Retina (tissue), 1 donor: ENCODE data around the gene GLT6D1.
"Not testable (repeated sequence)": the region's sequence is repeated elsewhere in the genome, so short reads cannot be mapped to it uniquely, and the experiment has no call there.

Source experiments
- DNase-seq: peaks from one replicate; pipeline ENCODE4 v3.0.0-alpha.2; 2016

Gene GLT6D1

DNA sequence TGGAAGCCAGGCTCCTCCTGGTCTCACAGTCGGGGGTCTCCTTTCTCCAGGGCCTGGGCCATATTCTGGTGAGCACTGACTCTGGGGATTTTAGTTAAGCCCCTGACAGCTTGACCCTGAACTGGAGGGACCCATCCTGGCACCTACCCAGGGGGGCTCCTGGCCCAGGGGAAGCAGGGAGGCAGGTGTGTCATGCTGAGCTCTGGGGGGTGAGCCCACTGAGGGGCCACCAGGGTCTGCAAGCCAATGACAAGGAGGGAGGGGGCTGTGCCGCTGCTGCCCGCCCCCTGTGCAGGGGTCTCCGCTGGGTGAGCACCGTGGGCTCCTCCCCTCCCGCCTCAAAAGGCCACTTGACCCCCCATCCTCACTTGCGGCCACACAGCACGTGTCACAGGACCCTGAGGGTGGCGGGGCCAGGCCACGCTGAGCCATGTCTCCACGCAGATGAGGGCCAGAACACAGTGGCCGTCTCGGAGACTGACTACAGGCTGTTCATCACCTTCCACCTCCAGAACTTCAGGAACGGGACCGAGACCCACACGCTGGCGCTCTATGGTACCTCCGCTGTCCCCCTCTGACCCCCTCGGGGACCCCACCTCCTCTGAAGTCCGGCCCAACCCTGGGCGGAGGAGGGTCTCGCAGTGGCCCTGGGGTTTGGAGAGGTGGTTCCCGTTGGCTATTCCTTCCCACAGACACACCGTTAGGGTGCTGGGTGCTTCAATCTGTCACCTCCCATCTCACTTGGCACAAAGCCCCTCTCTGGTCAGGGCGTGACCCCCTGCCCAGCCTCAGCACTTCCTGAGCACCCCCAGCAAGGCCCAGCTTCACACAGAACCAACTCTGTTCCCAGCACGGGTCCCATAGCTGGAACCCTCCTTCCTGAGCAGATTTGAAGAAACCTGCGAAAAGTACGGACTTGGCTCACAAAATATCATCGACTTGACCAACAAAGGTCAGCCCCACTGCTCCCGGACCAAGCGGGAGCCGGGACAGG, 25.8 kb upstream of the GLT6D1 start:
- no peak for DNase-seq

DNA sequence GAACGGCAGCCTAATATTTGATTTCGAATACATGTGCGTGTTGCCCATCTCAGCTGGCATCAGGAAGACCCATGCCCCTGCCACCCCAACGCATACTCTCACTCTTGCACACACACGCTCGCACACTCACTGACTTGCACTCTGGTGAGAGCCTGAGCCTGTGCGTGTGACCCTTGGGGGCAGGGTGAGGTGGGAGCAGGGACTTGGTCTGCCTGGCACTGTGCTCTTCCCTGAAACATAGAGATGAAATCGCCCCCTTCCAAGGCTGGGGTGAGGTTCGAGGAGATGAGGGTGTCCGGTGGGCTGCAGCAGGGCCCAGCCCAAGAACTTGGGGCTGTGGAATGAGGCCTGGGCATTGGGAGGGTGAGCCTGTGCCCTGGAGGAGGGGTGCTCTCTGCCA, 24.9 kb upstream of the GLT6D1 start:
- no peak for DNase-seq

DNA sequence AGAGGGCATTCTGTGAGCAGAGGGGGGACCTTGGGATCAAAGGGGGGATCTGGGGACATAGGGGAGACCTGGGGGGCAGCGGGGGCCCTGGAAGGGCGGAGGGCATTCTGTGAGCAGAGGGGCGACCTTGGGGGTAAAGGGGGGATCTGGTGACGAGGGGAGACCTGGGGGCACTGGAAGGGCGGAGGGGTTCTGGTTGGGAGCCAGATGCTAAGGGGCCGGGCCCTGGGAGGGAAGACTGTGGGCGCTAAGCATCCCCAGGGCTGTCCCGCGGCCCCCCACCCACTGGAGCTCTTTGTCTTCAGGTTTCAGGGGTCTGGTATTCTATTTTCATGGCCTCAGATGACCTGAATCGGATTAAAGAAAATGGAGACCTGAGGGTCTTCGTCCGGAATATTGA, 24.5 kb upstream of the GLT6D1 start:
- no peak for DNase-seq

DNA sequence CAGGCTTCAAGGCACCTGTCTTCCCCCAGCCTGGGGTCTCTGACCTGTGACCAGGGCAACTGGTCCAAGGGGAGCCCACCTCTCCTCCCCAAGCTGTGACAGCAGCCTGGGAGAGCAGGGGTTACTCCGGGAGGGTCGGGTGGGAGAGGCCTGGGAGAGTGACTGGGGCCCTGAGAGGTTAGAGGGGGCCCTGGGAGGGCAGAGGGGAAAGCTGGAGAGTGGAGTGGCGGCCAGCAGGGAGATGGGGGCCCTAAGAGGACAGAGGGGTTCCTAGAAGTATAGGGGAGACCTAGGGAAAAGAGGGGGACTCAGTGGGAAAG, 24.1 kb upstream of the GLT6D1 start:
- DNase-seq: no peak

DNA sequence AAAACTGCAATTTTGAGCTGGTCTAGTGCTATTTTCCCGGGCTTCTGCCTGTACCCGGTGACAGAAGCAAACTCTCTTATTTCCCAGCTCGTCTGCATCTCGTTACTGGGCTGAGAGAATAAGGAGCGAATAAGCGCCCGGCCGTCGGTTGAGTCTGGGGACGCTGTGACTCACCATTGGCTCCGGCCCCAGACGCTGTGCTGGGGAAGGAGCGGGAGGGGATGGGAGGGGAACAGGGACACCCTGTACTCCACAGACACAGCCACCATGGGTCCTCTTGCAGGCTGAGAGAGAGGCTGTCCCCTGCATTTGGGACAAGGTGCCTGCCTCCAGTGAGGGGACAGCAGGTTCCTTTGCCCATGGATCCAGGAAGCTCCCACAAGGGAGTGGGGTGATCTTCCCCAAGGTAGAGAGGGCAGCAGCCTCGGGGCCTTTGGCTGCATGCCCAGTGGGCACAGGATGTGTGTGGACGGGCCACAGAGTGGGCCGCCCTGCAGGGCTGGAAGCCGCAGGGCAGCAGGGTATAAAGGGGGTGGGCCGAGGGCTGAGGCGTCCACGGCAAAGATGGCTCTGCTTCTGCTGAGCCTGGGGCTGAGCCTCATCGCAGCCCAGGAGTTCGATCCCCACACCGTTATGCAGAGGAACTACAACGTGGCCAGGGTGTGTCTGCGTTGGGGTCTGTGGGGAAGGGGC, 23.6 kb upstream of the GLT6D1 start, which contains the start of gene LCN9:
LCN9 (plus strand) TSS at position 552 of the 693 bp plus-strand sequence; CDS start at position 565, 13 bp downstream.
- no peak for DNase-seq

DNA sequence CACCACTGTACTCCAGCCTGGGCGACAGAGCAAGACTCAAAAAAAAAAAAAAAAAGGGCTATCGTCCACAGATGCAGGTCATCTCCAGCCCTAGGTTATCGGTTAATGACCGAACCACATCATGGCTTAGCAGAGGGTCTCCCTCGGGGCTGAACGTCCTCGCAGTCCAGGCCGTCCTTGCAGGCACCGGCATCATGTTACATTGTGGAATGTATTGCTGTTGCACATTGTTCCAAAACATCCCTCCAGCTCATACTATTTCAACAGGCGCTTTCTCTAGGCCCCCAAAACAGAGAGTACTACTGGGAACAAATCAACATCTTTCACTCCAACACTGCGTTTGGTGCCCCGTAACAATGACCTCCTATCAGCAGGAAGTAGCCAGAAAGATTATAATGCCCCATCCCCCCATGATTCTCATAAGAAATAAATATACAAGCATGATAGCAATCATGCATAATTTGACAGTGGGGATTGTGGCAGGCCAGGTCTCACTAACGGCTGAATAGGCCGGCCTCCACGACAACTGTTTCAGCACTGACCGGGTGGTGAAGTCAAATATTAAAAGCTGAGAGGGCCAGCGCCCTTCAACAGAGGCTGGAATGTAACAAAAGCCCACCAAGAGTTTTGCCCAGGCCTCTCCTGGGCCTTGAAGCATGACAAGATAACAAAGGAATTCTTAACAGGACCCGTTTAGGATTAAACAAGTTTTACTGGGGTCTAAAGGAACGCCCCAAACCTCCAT, 22.6 kb upstream of the GLT6D1 start:
- DNase-seq: no peak

DNA sequence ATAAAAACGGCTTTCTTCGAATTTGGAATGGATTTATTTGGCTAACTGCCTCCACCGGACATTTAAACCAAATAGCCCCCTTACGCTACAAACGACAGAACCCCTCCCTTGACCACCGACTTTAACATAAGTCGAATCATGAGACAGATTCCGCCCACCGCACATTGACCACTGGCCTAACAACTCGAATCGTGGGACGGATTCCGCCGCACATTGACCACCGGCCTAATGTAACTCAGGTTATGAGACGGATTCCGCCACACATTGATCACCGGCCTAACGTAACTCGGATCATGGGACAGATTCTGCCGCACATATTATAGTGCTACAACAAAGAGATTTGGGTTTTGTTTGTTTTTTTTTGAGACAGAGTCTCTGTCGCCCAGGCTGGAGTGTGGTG, 21.1 kb upstream of the GLT6D1 start:
- DNase-seq: no peak

DNA sequence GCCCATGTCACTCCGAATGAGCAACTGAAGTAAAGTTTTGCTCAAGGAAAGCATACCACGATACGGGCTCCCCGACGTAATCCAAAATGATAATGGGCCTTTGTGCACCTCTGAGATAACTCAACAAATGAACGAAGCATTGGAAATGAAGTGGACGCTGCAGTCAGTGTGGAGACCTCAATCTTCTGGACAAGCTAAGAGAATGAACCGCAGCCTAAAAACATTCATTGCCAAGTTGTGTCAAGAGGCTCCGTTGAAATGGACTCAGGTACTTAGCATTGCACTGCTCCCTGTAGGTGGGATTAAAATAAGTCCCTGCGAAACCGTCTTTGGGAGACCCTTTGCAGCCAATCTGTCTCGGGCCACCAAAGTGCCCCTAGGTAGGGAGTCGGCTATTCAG, 19.9 kb upstream of the GLT6D1 start:
- DNase-seq: no peak

DNA sequence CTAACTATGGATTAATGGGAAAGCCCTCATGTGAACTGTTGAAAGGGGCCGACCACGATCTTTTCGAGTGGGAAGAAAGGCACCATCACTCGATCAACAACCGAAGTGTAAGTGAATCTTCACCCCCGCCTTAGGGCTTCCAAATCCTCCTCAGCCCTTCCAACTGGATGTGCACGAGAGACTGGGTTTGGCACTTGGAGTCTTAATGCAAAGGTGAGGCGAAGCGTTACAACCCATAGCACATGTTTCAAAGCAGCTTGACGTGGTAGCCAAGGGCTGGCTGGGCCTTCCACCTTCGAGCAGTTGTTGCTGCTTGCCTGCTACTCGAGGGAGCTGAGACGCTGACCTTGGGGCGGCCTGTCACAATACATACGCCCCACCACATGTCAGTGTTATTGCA, 18.1 kb upstream of the GLT6D1 start:
- no peak for DNase-seq

DNA sequence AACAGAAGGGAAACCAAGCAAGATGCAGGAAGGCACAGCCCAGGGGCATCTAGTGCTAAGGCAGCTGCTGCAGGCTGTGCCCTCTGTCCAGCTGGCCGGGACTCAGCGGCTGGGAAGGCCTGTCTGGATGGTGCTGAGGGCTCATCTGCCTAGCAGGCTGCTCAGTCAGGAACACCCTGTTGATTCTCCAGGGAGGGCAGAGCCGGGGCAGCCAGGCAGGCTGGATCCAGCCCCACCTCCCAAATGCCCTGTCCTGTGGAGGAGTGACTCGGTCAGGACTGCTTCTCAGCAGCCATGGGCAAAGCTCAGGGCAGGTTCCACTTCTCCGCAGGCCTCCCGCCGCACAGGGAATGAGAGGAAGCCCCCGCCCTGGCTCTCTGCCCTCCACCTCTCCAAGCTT, 16.0 kb upstream of the GLT6D1 start:
- no peak for DNase-seq

DNA sequence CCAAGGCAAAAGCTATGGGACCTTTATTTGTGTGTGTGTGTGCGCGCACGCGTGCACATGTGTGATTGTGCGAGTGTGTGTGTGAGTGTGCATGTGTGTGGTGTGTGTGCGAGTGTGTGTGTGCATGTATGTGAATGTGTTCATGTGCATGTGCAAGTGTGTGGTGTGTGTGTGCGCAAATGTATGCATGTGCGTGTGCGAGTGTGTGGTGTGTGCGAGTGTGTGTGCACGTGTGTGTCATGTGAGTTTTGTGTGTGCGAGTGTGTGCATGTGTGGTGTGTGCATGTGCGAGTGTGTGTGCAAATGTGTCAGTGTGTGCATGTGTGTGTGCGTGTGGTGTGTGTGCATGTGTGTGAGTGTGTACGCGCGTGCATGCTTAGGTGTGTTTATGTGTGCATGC, 11.1 kb upstream of the GLT6D1 start:
- DNase-seq: no peak

DNA sequence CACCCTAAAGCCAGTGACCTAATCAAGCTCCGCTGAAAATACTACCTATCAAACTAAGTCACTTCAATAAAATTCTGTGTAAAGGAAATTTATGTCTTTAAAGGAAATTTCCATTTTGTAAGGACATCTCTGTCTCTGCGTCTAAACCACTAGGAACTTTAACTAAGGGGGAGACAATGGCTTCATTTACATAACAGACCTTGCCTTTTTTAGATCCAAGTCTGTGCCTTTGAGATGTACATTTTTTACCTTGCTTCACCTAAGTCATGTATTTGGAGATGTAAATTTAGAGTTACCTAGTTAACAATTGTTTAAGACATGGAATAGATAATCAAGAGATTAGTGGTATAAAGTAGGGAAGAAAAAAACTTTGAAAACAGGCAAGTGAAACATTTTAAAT, 10.2 kb upstream of the GLT6D1 start:
- DNase-seq: no peak

DNA sequence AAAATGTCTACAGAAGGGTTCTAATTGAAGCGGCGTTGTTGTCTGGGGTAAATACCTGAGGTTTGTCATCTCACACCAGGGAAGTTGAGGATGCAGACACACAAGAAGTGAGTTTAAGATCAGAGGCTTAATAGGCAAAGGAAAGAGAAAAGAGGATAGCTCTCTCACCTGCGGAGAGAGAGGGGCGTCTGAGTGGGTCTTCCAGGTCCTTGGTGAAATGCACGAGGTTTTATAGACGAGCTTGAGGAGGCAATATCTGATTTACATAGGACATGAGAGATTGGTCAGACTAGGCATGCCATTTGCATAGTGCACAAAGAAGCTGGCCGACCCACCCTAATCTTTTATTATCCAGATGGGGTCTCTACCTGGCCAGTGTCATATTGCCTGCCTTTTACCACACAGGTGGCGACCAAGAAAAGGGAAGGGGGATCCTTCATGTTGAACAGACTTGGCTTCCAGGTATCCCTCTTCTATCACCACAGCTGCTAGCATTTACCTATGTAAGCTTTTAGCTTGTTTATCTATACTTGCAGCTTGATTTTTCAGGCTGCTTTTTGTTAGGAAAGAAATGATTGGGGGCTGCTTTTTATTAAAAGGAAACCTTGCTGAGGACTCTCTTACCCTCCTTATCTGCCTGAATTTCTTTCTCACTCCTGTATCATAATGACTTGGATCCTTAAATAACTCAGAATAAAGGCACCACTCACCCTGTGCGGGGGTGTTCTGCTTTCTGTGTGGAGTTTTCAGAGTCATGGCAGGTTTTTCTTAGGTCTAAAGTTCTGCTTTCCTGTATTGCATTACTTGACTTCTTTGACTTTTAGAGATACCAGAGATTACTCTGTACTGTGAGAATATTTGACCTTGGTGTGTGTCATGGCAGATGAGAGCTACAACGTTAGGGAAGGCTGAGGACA, 9.4 kb upstream of the GLT6D1 start:
- no peak for DNase-seq

DNA sequence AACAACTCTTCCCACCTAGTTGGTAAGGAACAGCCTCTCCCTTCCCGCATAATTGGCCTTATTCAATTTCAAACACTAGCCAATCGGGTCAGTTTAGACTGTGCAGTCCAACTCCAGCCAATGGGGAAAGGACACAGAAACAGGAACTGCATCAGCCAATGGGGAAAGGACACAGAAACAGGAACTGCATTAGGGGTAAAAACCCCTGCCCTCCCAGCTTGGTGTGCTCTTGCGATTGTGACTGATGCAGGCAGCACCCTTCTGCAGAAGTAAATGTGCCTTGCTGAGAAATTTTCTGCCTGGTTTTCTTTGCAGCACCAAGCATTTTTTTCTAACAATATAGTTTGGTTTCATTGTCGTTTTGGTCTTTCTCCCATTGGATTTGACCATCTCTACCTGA, 8.5 kb upstream of the GLT6D1 start:
- no peak for DNase-seq

DNA sequence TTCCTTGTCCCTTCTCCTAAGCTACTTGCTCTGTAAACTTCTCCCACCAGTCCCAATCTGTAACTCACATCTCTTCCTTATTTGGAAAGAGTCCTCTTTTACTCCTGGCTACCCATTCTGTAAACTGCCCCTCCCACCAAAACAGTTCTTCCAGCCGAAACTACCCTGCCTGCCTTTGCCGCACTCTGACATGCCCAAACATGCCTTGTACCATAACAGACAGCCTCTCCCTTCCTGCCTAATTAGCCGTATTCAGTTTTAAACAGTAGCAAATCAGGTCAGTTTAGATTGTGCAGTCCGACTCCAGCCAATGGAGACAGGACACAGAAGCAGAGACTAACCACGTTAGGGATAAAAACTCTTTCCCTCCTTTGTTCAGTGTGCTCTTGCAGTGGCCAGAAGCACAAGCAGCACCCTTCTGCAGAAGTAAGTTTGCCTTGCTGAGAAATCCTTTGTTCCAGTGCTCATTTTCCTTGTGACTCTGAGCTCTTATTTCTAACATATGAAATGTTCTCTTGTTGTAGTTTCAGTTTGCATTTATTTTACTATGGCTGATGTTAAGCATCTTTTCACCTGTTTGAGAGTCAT, 5.4 kb upstream of the GLT6D1 start:
- DNase-seq: no peak

DNA sequence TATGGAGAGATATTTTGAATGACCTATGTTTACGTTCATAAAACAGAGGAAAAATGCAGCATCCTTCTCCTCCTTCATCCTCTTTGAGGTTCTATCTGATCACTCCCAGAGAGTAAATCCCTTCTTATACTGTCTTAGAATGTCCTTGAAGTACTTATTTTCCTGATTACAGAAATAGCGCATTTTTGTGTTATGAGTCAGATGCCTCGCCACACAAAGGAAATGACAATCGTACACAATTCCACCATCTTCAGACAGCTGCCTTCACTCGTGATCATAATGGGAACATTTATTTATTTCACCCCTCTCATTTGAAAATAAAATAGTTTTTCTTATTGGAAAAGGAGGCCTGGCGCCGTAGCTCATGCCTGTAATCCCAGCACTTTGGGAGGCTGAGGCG, 2.4 kb upstream of the GLT6D1 start:
- no peak for DNase-seq

DNA sequence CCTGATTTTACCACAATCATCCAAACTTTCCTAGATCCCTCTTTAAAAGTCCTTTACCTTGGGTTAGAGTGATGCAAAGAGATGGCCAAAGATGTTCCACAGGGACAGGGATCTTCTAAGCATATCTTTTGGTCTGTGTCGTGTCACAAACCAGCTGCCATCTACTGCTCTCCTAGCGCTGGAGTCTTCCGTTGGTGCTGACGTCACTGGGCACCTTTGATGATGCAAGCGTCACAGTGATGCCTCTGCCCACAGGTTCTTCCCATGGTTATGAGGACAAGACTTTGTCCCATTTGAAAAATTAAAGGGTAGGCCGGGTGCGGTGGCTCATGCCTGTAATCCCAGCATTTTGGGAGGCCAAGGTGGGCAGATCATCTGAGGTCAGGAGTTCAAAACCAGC, 1.7 kb upstream of the GLT6D1 start:
- no peak for DNase-seq

DNA sequence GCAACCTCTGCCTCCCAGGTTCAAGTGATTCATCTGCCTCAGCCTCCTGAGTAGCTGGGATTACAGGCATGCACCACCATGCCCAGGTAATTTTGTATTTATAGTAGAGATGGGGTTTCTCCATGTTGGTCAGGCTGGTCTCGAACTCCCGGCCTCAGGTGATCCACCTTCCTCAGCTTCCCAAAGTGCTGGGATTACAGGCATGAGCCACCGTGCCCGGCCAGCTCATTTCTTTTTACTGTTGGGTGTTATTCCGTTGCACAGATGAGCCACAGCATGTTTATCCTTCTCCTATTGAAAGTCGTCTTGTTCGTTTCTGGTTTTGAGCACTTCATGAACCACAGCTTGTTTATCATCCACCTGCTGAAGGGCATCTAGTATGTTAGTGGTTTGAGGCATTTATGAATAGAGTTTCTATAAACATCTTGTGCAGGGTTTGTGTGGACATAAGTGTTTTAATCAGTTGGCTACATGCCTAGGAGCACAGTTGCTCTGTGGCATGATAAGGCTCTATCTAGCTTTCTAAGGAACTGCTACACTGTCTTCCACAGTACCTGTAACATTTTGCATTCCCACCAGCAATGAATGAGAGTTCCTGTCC, 2.3 kb downstream of the GLT6D1 start:
- not testable (repeated sequence) for DNase-seq

DNA sequence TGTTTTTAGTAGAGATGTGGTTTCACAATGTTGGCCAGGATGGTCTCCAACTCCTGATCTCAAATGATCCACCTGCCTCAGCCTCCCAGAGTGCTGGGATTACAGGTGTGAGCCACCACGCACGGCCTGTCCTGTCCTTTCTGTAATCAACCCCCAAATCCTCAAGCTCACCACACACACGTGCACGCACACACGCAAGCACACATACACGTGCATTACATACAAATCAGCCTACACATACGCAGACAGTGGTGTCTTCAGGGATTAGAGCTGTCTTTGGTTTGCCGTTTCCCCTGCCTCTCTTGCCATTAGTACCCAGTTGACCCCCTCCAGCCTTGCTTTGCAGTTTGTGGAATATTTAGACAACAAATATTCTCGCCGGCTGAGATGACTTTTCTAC, 6.5 kb downstream of the GLT6D1 start:
- no peak for DNase-seq

DNA sequence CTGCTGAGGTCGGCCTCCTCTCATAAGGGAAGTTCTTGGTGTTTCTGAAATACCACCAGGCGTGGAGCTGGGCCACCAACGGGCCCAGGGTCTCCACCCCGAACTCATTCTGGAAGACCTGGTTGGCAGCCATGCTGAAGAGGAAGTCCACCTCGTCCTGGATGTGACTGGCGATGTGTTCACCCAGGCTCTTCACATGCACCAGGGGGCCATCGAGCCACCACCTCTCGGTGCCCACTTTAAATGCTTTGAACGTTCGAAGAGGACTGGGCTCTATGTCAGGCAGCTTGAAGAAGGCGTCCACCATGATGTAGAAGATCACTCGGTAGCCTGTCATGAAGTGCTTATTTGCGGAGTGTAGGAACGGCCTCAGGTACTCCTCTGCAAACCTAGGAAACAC, 15.1 kb downstream of the GLT6D1 start:
- no peak for DNase-seq

DNA sequence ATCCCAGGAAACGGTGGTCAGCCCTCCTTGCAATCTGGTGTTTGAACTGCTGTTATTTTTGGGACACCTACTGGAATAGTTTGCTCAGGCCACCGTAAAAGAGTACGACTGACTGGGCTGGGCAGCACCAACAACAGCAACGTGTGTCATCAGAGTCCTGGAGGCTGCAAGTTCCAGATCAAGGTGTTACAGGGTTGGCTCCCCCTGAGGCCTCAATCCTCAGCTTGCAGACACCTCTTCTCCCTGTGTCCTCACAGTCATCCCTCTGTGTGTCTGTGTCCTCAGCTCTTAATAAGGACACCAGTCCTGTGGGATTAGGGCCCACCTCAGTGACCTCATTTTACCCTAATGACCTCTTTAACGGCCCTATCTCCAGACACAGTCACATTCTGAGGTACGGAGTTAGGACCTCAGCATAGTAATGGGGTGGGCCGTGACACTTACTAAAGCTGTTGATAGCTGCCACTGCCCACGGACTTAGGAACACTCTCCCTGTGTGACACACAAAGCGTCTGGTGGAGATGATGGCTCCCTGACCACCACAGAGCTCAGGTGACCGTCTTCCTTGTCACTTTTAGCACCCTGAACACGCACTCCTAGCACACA, 16.8 kb downstream of the GLT6D1 start:
- no peak for DNase-seq
